ENCODE measurements around the gene RIC1.

DNA sequence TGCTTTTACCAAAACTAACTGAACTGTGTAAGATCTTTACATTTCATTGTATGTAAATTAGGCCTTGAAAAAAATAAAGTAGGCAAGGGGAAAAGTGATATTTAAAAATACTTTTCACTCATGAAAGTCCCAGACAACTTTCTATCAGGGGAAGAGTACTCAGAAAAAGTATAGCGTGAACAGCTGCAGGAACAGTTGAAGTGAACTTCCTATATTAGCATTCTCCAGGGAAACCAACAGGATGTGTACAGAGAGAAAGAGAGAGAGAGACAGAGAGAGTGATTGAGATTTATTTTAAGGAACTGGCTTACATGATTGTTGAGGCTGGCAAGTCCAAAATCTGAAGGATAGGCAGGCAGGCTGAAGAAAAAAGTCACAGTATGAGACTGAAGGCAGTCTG, 162.0 kb downstream of the RIC1 start:
- TF ChIP-seq, protein P1, sequence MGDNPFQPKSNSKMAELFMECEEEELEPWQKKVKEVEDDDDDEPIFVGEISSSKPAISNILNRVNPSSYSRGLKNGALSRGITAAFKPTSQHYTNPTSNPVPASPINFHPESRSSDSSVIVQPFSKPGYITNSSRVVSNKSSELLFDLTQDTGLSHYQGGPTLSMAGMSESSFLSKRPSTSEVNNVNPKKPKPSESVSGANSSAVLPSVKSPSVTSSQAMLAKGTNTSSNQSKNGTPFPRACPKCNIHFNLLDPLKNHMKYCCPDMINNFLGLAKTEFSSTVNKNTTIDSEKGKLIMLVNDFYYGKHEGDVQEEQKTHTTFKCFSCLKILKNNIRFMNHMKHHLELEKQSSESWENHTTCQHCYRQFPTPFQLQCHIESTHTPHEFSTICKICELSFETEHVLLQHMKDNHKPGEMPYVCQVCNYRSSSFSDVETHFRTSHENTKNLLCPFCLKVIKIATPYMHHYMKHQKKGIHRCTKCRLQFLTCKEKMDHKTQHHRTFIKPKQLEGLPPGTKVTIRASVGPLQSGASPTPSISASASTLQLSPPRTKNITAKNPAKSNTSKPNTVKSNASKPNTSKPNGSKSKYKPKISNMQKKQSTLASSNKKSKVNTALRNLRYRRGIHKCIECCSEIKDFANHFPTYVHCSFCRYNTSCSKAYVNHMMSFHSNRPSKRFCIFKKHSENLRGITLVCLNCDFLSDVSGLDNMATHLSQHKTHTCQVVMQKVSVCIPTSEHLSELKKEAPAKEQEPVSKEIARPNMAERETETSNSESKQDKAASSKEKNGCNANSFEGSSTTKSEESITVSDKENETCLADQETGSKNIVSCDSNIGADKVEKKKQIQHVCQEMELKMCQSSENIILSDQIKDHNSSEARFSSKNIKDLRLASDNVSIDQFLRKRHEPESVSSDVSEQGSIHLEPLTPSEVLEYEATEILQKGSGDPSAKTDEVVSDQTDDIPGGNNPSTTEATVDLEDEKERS (CRISPR knock-in tag; IDR thresholded peaks at IDR 0.05), result no peak
- TF ChIP-seq, protein P2, sequence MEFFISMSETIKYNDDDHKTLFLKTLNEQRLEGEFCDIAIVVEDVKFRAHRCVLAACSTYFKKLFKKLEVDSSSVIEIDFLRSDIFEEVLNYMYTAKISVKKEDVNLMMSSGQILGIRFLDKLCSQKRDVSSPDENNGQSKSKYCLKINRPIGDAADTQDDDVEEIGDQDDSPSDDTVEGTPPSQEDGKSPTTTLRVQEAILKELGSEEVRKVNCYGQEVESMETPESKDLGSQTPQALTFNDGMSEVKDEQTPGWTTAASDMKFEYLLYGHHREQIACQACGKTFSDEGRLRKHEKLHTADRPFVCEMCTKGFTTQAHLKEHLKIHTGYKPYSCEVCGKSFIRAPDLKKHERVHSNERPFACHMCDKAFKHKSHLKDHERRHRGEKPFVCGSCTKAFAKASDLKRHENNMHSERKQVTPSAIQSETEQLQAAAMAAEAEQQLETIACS (CRISPR knock-in tag; IDR thresholded peaks at IDR 0.05), result no peak
- no peak for TF ChIP-seq MIER3 (CRISPR knock-in tag; IDR thresholded peaks at IDR 0.05; ENCODE audit: borderline replicate concordance)
